Keratinocyte (primary cell): ENCODE data around the gene FSD1.

Experiments used
- EZH2 ChIP-seq: IDR thresholded peaks from one replicate; pipeline ENCODE4 v1.6.1; 2012; ENCODE audit warnings: inconsistent platforms, mild to moderate bottlenecking, low read length, moderate library complexity
- TF ChIP-seq, protein P1 (sequence below), 3 experiments: IDR thresholded peaks in 1 of 3; conservative IDR thresholded peaks in 1 of 3; optimal IDR thresholded peaks in 1 of 3; 2 replicates in 2 of 3; 3 replicates in 1 of 3; pipeline versions ENCODE3 to v1.5.1; 2011; ENCODE audit warnings: low read length in 3 of 3, mild to moderate bottlenecking in 3 of 3, moderate library complexity in 2 of 3, control low read depth in 1 of 3, inconsistent platforms in 1 of 3; ENCODE audit not compliant: insufficient read depth in 2 of 3; ENCODE audit errors: extremely low read depth in 1 of 3

- TF ChIP-seq, protein P1, sequence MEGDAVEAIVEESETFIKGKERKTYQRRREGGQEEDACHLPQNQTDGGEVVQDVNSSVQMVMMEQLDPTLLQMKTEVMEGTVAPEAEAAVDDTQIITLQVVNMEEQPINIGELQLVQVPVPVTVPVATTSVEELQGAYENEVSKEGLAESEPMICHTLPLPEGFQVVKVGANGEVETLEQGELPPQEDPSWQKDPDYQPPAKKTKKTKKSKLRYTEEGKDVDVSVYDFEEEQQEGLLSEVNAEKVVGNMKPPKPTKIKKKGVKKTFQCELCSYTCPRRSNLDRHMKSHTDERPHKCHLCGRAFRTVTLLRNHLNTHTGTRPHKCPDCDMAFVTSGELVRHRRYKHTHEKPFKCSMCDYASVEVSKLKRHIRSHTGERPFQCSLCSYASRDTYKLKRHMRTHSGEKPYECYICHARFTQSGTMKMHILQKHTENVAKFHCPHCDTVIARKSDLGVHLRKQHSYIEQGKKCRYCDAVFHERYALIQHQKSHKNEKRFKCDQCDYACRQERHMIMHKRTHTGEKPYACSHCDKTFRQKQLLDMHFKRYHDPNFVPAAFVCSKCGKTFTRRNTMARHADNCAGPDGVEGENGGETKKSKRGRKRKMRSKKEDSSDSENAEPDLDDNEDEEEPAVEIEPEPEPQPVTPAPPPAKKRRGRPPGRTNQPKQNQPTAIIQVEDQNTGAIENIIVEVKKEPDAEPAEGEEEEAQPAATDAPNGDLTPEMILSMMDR (optimal IDR thresholded peaks at IDR 0.05 in 1 of 3, IDR thresholded peaks at IDR 0.05 in 1 of 3, conservative IDR thresholded peaks at IDR 0.05 in 1 of 3; ENCODE audit: extremely low read depth in 1 of 3, insufficient read depth in 2 of 3, low read length in 3 of 3) = no peak
- TF ChIP-seq EZH2 = no peak
Observed at GRCh38 chr19:4284974-4285373, 19.4 kb upstream of the FSD1 start.
